Sigmoid colon (tissue), 4 donors: ENCODE measurements around the gene ARRDC1.
"Not testable (repeated sequence)": the region's sequence is repeated elsewhere in the genome, so short reads cannot be mapped to it uniquely, and the experiment has no call there.

Source experiments
- CTCF ChIP-seq, 4 experiments: fragments of 450-650 bp in 3 of 4; fragments of 200-600 bp in 1 of 4; IDR thresholded peaks; one replicate each; pipeline ENCODE4 v1.5.1; 2016 to 2019; ENCODE audit warnings: antibody characterized with exemption in 4 of 4, mild to moderate bottlenecking in 3 of 4, moderate library complexity in 2 of 4
- POLR2A ChIP-seq, 2 donors: fragments of 450-650 bp; IDR thresholded peaks; one replicate each; pipeline ENCODE4 v1.6.1; 2016; ENCODE audit warnings: antibody characterized with exemption in 2 of 2, mild to moderate bottlenecking in 2 of 2, moderate library complexity in 2 of 2
- POLR2AphosphoS5 ChIP-seq, 4 donors: sonication (generic); formaldehyde crosslinking; IDR thresholded peaks; one replicate each; pipeline ENCODE4 v1.6.1; 2017; ENCODE audit warnings: antibody characterized with exemption in 4 of 4

- not testable (repeated sequence) for TF ChIP-seq POLR2A, CTCF, POLR2AphosphoS5 (IDR thresholded peaks at IDR 0.05)
Observed at GRCh38 chr9:137622211-137622610, 16.7 kb downstream of the ARRDC1 start.
